Tibial artery (tissue), 4 donors: ENCODE measurements around the gene PRKG1.
"Not testable (repeated sequence)": the region's sequence is repeated elsewhere in the genome, so short reads cannot be mapped to it uniquely, and the experiment has no call there.

Experiments
- DNase-seq, 2 donors: peaks; one replicate each; pipeline ENCODE4 v3.0.0-alpha.2; 2019
- H3K27ac ChIP-seq, 2 donors: fragments of 200-600 bp; sonication (generic) in 1 of 2; 1 replicate in 1 of 2; 2 replicates in 1 of 2; pipeline ENCODE4 v1.5.1; 2018 to 2019; ENCODE audit warnings: mild to moderate bottlenecking in 1 of 2
- H3K27me3 ChIP-seq, 2 donors: fragments of 200-600 bp; sonication (generic) in 1 of 2; one replicate each; pipeline versions ENCODE4 v1.5.1 to v1.6.0; 2016 to 2019
- H3K36me3 ChIP-seq, 3 donors: fragments of 200-600 bp; sonication (generic) in 2 of 3; one replicate each; pipeline ENCODE4 v1.5.1; 2016 to 2019; ENCODE audit warnings: mild to moderate bottlenecking in 2 of 3
- H3K4me1 ChIP-seq, 4 donors: fragments of 200-600 bp; sonication (generic) in 2 of 4; 1 replicate in 3 of 4; 2 replicates in 1 of 4; pipeline ENCODE4 v1.5.1; 2016 to 2019
- H3K4me3 ChIP-seq, 2 donors: fragments of 200-600 bp; sonication (generic) in 1 of 2; 1 replicate in 1 of 2; 2 replicates in 1 of 2; pipeline ENCODE4 v1.5.1; 2018 to 2019; ENCODE audit warnings: mild to moderate bottlenecking in 2 of 2
- H3K9me3 ChIP-seq, 3 donors: fragments of 200-600 bp; sonication (generic) in 1 of 3; one replicate each; pipeline ENCODE4 v1.5.1; 2016 to 2019
- CTCF ChIP-seq, 2 experiments: fragments of 200-600 bp in 1 of 2; fragments of 450-650 bp in 1 of 2; IDR thresholded peaks; one replicate each; pipeline ENCODE4 v1.5.1; 2017 to 2019; ENCODE audit warnings: antibody characterized with exemption in 2 of 2, mild to moderate bottlenecking in 1 of 2, moderate library complexity in 1 of 2
- intact Hi-C: fragments of 100-400 bp; cut with DNase I; formaldehyde crosslinking; loops from one replicate; pipeline ENCODE4 v1.15.0; 2023; ENCODE audit warnings: low total_unique reads

The PRKG1 gene

GRCh38 chr10:51745397-51745796 lies 671.1 kb downstream of the PRKG1 start:
- no peak overlapping the region for H3K4me3 ChIP-seq
- DNase-seq, result no peak
- H3K4me1 ChIP-seq, result peaks cover 0 to 15% (median 0%) of the 10 kb centered on the region in 4 donors
- no peak for TF ChIP-seq CTCF (IDR thresholded peaks at IDR 0.05)
- H3K27ac ChIP-seq, result no peak overlapping the region
- H3K9me3 ChIP-seq, result no peaks in the 10 kb centered on the region
- H3K27me3 ChIP-seq, result no peaks in the 10 kb centered on the region
- intact Hi-C loops, result no loop called here
- no peaks in the 10 kb centered on the region for H3K36me3 ChIP-seq

GRCh38 chr10:51747216-51747615 lies 672.9 kb downstream of the PRKG1 start:
- peaks cover 0 to 15% (median 0%) of the 10 kb centered on the region in 4 donors for H3K4me1 ChIP-seq
- no peak overlapping the region for H3K4me3 ChIP-seq
- TF ChIP-seq CTCF (IDR thresholded peaks at IDR 0.05), result no peak
- H3K36me3 ChIP-seq, result no peaks in the 10 kb centered on the region
- no peak overlapping the region for H3K27ac ChIP-seq
- no peak for DNase-seq
- intact Hi-C loops, result no loop called here
- H3K9me3 ChIP-seq, result no peaks in the 10 kb centered on the region
- no peaks in the 10 kb centered on the region for H3K27me3 ChIP-seq

GRCh38 chr10:51748959-51749358 lies 674.7 kb downstream of the PRKG1 start:
- intact Hi-C loops, result no loop called here

GRCh38 chr10:51758366-51758765 lies 684.1 kb downstream of the PRKG1 start:
- no peak for DNase-seq
- H3K9me3 ChIP-seq, result no peaks in the 10 kb centered on the region
- no peak overlapping the region for H3K27ac ChIP-seq
- no peak for TF ChIP-seq CTCF (IDR thresholded peaks at IDR 0.05)
- H3K27me3 ChIP-seq, result no peaks in the 10 kb centered on the region
- no peak overlapping the region for H3K4me3 ChIP-seq
- intact Hi-C loops, result no loop called here
- peaks cover 0 to 44% (median 3%) of the 10 kb centered on the region in 4 donors for H3K4me1 ChIP-seq
- H3K36me3 ChIP-seq, result no peaks in the 10 kb centered on the region

More at GRCh38 chr10:51748959-51749358, 674.7 kb downstream of the PRKG1 start:
- H3K4me1 ChIP-seq, result peaks cover 0 to 5% (median 0%) of the 10 kb centered on the region in 4 donors
- no peak overlapping the region for H3K27ac ChIP-seq
- H3K27me3 ChIP-seq, result no peaks in the 10 kb centered on the region
- H3K36me3 ChIP-seq, result no peaks in the 10 kb centered on the region
- no peaks in the 10 kb centered on the region for H3K9me3 ChIP-seq
- no peak for TF ChIP-seq CTCF (IDR thresholded peaks at IDR 0.05)
- no peak overlapping the region for H3K4me3 ChIP-seq
- no peak for DNase-seq

- H3K4me1 ChIP-seq, result peaks cover 0 to 44% (median 3%) of the 10 kb centered on the region in 4 donors
- H3K27me3 ChIP-seq, H3K36me3 ChIP-seq, intact Hi-C loops, H3K4me3 ChIP-seq, H3K9me3 ChIP-seq, DNase-seq, H3K27ac ChIP-seq: not testable (repeated sequence)
These were observed 684.6 kb downstream of the PRKG1 start for GRCh38 chr10:51758838-51759237.

- no peaks in the 10 kb centered on the region for H3K36me3 ChIP-seq
- DNase-seq, result no peak
- TF ChIP-seq CTCF (IDR thresholded peaks at IDR 0.05), result no peak
- no peaks in the 10 kb centered on the region for H3K9me3 ChIP-seq
- peaks cover 0 to 34% (median 2%) of the 10 kb centered on the region in 4 donors for H3K4me1 ChIP-seq
- H3K27me3 ChIP-seq, result no peaks in the 10 kb centered on the region
- intact Hi-C loops, result loop anchor here (5.0 kb wide), 1 partner anchor 562 kb away; no protein-coding TSS in a partner anchor
- no peak overlapping the region for H3K4me3 ChIP-seq
- H3K27ac ChIP-seq, result no peak overlapping the region
These were observed 685.7 kb downstream of the PRKG1 start for GRCh38 chr10:51759896-51760534.
